HCT116 (cell line): ENCODE measurements around the gene TUBD1. TPM values are rescaled to one million over a fixed set of nuclear protein-coding genes. Genes with fewer than 3 reads are reported as not detected.

Experiments used
- ATAC-seq: fragments of 200-7000 bp; cut with Tn5 transposase; 2 replicates; pipeline ENCODE4 v1.9.1; 2020; ENCODE audit warnings: mild to moderate bottlenecking, moderate library complexity
- BruUV-seq: library from RNA; stranded (reverse); fragments of 400-500 nt; replicated peaks from 2 replicates; lab custom pipeline; 2021; lab: Mats Ljungman, UMichigan
- CTCF ChIA-PET: fragments of 300-600 bp; sonication (Branson Sonifier 250); formaldehyde crosslinking; loops from one replicate; lab custom pipeline; 2021; ENCODE audit warnings: antibody characterized with exemption; lab: Charles Lee
- POLR2A ChIA-PET: fragments of 300-600, 350-600 bp; sonication (Branson Sonifier 250); formaldehyde crosslinking; loops from one replicate; lab custom pipeline; 2021; ENCODE audit warnings: antibody characterized with exemption; lab: Charles Lee
- RAD21 ChIA-PET, 2 experiments: fragments of 300-600 bp; sonication (Branson Sonifier 250); formaldehyde crosslinking; loops; one replicate each; lab custom pipeline; 2023; ENCODE audit warnings: low total read pairs in 2 of 2; ENCODE audit not compliant: uncharacterized antibody in 2 of 2, unreplicated experiment in 2 of 2, low non-redundant PET in 1 of 2; lab: Charles Lee
- DNase-seq: peaks from one replicate; pipeline ENCODE4 v3.0.0-alpha.2; 2010; ENCODE audit warnings: low read depth, low spot score
- H2AFZ ChIP-seq: fragments of 200-600 bp; shearing (Covaris generic), sonication (generic); 2 replicates; pipeline ENCODE4 v1.6.1; 2017; ENCODE audit warnings: low read depth, mixed run types, mixed read lengths, antibody characterized with exemption, low read length; ENCODE audit not compliant: poor library complexity, severe bottlenecking
- H3K27ac ChIP-seq: 2 replicates; pipeline ENCODE4 v1.5.1; 2012; ENCODE audit warnings: low read depth, low read length
- H3K27me3 ChIP-seq: fragments of 200-600 bp; sonication (generic); 2 replicates; pipeline ENCODE4 v1.6.1; 2016; ENCODE audit warnings: mixed run types, low read length, mixed read lengths; ENCODE audit not compliant: insufficient read depth
- H3K36me3 ChIP-seq, 2 experiments: fragments of 200-500 bp in 1 of 2; fragments of 200-600 bp in 1 of 2; sonication (Bioruptor generic) in 1 of 2; sonication (generic) in 1 of 2; 2 replicates each; pipeline versions ENCODE4 v1.5.1 to v1.6.1; 2014 to 2016; ENCODE audit warnings: low read length in 2 of 2, inconsistent platforms in 1 of 2, mixed read lengths in 1 of 2, mixed run types in 1 of 2; ENCODE audit not compliant: insufficient read depth in 2 of 2, control insufficient read depth in 1 of 2
- H3K4me1 ChIP-seq, 2 experiments: fragments of 200-600 bp in 1 of 2; sonication (generic) in 1 of 2; 2 replicates each; pipeline versions ENCODE4 v1.5.1 to v1.6.1; 2012 to 2017; ENCODE audit warnings: low read length in 2 of 2, inconsistent platforms in 1 of 2, mild to moderate bottlenecking in 1 of 2, mixed read lengths in 1 of 2, mixed run types in 1 of 2, moderate library complexity in 1 of 2; ENCODE audit not compliant: insufficient read depth in 2 of 2, control insufficient read depth in 1 of 2
- H3K4me2 ChIP-seq: fragments of 200-600 bp; sonication (generic); 2 replicates; pipeline ENCODE4 v1.6.1; 2017; ENCODE audit warnings: mixed run types, low read length, mixed read lengths
- H3K4me3 ChIP-seq, 2 experiments: fragments of 200-600 bp in 1 of 2; sonication (generic) in 1 of 2; replicated peaks in 1 of 2; 2 replicates each; pipeline ENCODE4 v1.5.1; 2011 to 2016; ENCODE audit warnings: low read length in 2 of 2, control low read depth in 1 of 2, low read depth in 1 of 2, mild to moderate bottlenecking in 1 of 2, mixed read lengths in 1 of 2, mixed run types in 1 of 2
- H3K79me2 ChIP-seq: fragments of 200-600 bp; sonication (generic); 2 replicates; pipeline ENCODE4 v1.6.1; 2017; ENCODE audit warnings: mild to moderate bottlenecking, mixed run types, low read length, moderate library complexity, mixed read lengths; ENCODE audit not compliant: insufficient read depth
- H3K9ac ChIP-seq: fragments of 200-600 bp; sonication (generic); 2 replicates; pipeline ENCODE4 v1.6.1; 2016; ENCODE audit warnings: low read length, mixed read lengths
- H3K9me2 ChIP-seq: fragments of 200-600 bp; sonication (generic), shearing (Covaris generic); 2 replicates; pipeline ENCODE4 v1.6.1; 2017; ENCODE audit warnings: mixed run types, mild to moderate bottlenecking, moderate library complexity; ENCODE audit not compliant: insufficient read depth
- H3K9me3 ChIP-seq, 2 experiments: fragments of 200-500 bp in 1 of 2; fragments of 200-600 bp in 1 of 2; sonication (Bioruptor generic) in 1 of 2; sonication (generic) in 1 of 2; 2 replicates each; pipeline ENCODE4 v1.6.1; 2014 to 2017; ENCODE audit warnings: low read length in 2 of 2, mixed read lengths in 2 of 2, inconsistent platforms in 1 of 2, low read depth in 1 of 2, mild to moderate bottlenecking in 1 of 2, mixed run types in 1 of 2, moderate library complexity in 1 of 2; ENCODE audit not compliant: control insufficient read depth in 1 of 2, insufficient read depth in 1 of 2
- H4K20me1 ChIP-seq: fragments of 200-600 bp; sonication (generic), shearing (Covaris generic); 2 replicates; pipeline ENCODE4 v1.6.1; 2017; ENCODE audit warnings: mixed run types, mild to moderate bottlenecking, moderate library complexity; ENCODE audit not compliant: insufficient read depth
- CBX3 ChIP-seq: IDR thresholded peaks from 2 replicates; pipeline ENCODE4 v1.6.1; 2012; ENCODE audit warnings: low read depth
- RAD21 ChIP-seq: IDR thresholded peaks from 2 replicates; pipeline ENCODE4 v1.6.1; 2012; ENCODE audit warnings: low read depth, mild to moderate bottlenecking
- ZBTB33 ChIP-seq: IDR thresholded peaks from 2 replicates; pipeline ENCODE4 v1.6.1; 2011; ENCODE audit warnings: mild to moderate bottlenecking, low read length, moderate library complexity; ENCODE audit not compliant: insufficient replicate concordance; ENCODE audit errors: extremely low read depth
- intact Hi-C: fragments of 100-400 bp; cut with micrococcal nuclease; formaldehyde crosslinking; loops from 2 replicates; pipeline ENCODE4 v1.10.0; 2022
- total RNA-seq: library from RNA; stranded (reverse); gene quantifications from one replicate; pipeline ENCODE4 v1.2.1, GENCODE V29; 2021; ENCODE audit not compliant: unreplicated experiment

TUBD1 gene
- total RNA-seq, 1 experiment from 2014 or later, result 13.0 TPM

GRCh38 chr17:59907467-59907866, 14.7 kb upstream of the TUBD1 start:
- no peaks in the 10 kb centered on the region for H3K27me3 ChIP-seq
- no peak overlapping the region for H2AFZ ChIP-seq
- peaks cover under 1 to 3% of the 10 kb centered on the region in 2 experiments; a peak in 1 of 4 replicates for H3K36me3 ChIP-seq
- H3K79me2 ChIP-seq, result peaks cover 88% of the 10 kb centered on the region
- H3K4me3 ChIP-seq, result no peak overlapping the region
- H4K20me1 ChIP-seq, result no peaks in the 10 kb centered on the region
- intact Hi-C loops, result no loop called here
- DNase-seq, result no peak
- ATAC-seq, result no peak
- H3K4me2 ChIP-seq, result no peak overlapping the region
- no peak overlapping the region for H3K9ac ChIP-seq
- H3K9me3 ChIP-seq, result no peaks in the 10 kb centered on the region
- no peaks in the 10 kb centered on the region for H3K4me1 ChIP-seq
- no peak for TF ChIP-seq RAD21
- POLR2A ChIA-PET, result interaction anchor here (0.5 kb wide), 1 partner anchor 12 kb away, joined by 3 read pairs; no protein-coding TSS in a partner anchor
- CTCF ChIA-PET, result no interaction called here
- H3K27ac ChIP-seq, result no peak overlapping the region
- no TSS peak for BruUV-seq
- H3K9me2 ChIP-seq, result no peaks in the 10 kb centered on the region
- RAD21 ChIA-PET, result no interaction called here

- peaks cover 96% of the 10 kb centered on the region for H3K79me2 ChIP-seq
- H4K20me1 ChIP-seq, result peaks cover 6% of the 10 kb centered on the region; the same call in 1 of the 2 replicates
- no peak overlapping the region for H2AFZ ChIP-seq
- CTCF ChIA-PET, result interaction anchor here (0.6 to 3.0 kb wide), 2 partner anchors 11 to 60 kb away, joined by 3 to 20 read pairs; no protein-coding TSS in a partner anchor
- H3K4me1 ChIP-seq, result no peaks in the 10 kb centered on the region
- H3K9ac ChIP-seq, result no peak overlapping the region
- no peaks in the 10 kb centered on the region for H3K9me3 ChIP-seq
- H3K9me2 ChIP-seq, result no peaks in the 10 kb centered on the region
- H3K4me3 ChIP-seq, result no peak overlapping the region
- no peak overlapping the region for H3K27ac ChIP-seq
- no peak overlapping the region for H3K4me2 ChIP-seq
- no peaks in the 10 kb centered on the region; a peak in 1 of 4 replicates for H3K36me3 ChIP-seq
- RAD21 ChIA-PET, result no interaction called here
- POLR2A ChIA-PET, result no interaction called here
- ATAC-seq (no peak), DNase-seq (no peak)
- BruUV-seq, result no TSS peak
- no peaks in the 10 kb centered on the region for H3K27me3 ChIP-seq
- TF ChIP-seq CBX3, result no peak
- intact Hi-C loops, result no loop called here
Measured at GRCh38 chr17:59903455-59903854, 10.7 kb upstream of the TUBD1 start.

- ATAC-seq (no peak), DNase-seq (no peak)
- no peaks in the 10 kb centered on the region for H3K4me1 ChIP-seq
- CTCF ChIA-PET, result no interaction called here
- no peak overlapping the region for H3K4me2 ChIP-seq
- H3K27ac ChIP-seq, result no peak overlapping the region
- POLR2A ChIA-PET, result no interaction called here
- intact Hi-C loops, result no loop called here
- TF ChIP-seq ZBTB33, result no peak
- no peaks in the 10 kb centered on the region for H3K27me3 ChIP-seq
- H4K20me1 ChIP-seq, result peaks cover 7% of the 10 kb centered on the region; the same call in 1 of the 2 replicates
- no peaks in the 10 kb centered on the region for H3K9me2 ChIP-seq
- H3K36me3 ChIP-seq, result no peaks in the 10 kb centered on the region; a peak in 1 of 4 replicates
- no peak overlapping the region for H2AFZ ChIP-seq
- peaks cover 97% of the 10 kb centered on the region for H3K79me2 ChIP-seq
- RAD21 ChIA-PET, result no interaction called here
- no peaks in the 10 kb centered on the region for H3K9me3 ChIP-seq
- no peak overlapping the region for H3K9ac ChIP-seq
- H3K4me3 ChIP-seq, result no peak overlapping the region
- BruUV-seq, result no TSS peak
Measured at GRCh38 chr17:59901604-59902003, 8.9 kb upstream of the TUBD1 start.
